ENCODE results near the gene APOL6.
"Not testable (repeated sequence)": the region's sequence is repeated elsewhere in the genome, so short reads cannot be mapped to it uniquely, and the experiment has no call there.

The APOL6 gene

DNA sequence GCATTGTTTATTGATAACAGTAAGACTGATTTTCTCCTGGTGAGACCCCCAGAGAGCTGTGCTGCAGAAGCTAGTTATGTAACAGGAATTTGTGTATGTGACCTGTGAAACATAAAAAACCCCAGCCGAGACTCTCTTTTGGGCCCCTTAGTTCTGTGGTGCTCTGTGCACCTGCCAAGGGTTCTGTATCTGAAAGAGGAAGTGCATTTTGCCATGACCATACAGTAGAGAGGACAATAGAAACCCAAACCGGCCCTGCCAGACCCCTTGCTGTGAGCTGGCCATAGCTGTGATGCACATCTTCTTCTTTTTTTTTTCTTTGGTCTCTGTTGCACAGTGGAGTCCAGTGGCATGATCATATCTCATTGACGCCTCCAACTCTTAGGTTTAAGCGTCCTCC lies 38.1 kb downstream of the APOL6 start:
- in situ Hi-C loops (cut with HindIII; ENCODE audit: low sequenced_read_pairs) = no loop called here
- no peak overlapping the region for H3K4me3 ChIP-seq (ENCODE audit: low read depth, low read length)

GRCh38 chr22:35687461-35687860 lies 39.2 kb downstream of the APOL6 start:
- H3K4me3 ChIP-seq (ENCODE audit: low read depth, low read length) = no peak overlapping the region
- in situ Hi-C loops (cut with HindIII; ENCODE audit: low sequenced_read_pairs) = no loop called here
- DNase-seq (ENCODE audit: low read depth, low spot score) = no peak
- TF ChIP-seq, protein P1, sequence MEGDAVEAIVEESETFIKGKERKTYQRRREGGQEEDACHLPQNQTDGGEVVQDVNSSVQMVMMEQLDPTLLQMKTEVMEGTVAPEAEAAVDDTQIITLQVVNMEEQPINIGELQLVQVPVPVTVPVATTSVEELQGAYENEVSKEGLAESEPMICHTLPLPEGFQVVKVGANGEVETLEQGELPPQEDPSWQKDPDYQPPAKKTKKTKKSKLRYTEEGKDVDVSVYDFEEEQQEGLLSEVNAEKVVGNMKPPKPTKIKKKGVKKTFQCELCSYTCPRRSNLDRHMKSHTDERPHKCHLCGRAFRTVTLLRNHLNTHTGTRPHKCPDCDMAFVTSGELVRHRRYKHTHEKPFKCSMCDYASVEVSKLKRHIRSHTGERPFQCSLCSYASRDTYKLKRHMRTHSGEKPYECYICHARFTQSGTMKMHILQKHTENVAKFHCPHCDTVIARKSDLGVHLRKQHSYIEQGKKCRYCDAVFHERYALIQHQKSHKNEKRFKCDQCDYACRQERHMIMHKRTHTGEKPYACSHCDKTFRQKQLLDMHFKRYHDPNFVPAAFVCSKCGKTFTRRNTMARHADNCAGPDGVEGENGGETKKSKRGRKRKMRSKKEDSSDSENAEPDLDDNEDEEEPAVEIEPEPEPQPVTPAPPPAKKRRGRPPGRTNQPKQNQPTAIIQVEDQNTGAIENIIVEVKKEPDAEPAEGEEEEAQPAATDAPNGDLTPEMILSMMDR (IDR thresholded peaks at IDR 0.05; ENCODE audit: low read depth, low read length) = no peak

More for the DNA sequence above, 38.1 kb downstream of the APOL6 start:
- no peak for DNase-seq (ENCODE audit: low read depth, low spot score)
- TF ChIP-seq, protein P1 (IDR thresholded peaks at IDR 0.05; ENCODE audit: low read depth, low read length) = no peak

DNA sequence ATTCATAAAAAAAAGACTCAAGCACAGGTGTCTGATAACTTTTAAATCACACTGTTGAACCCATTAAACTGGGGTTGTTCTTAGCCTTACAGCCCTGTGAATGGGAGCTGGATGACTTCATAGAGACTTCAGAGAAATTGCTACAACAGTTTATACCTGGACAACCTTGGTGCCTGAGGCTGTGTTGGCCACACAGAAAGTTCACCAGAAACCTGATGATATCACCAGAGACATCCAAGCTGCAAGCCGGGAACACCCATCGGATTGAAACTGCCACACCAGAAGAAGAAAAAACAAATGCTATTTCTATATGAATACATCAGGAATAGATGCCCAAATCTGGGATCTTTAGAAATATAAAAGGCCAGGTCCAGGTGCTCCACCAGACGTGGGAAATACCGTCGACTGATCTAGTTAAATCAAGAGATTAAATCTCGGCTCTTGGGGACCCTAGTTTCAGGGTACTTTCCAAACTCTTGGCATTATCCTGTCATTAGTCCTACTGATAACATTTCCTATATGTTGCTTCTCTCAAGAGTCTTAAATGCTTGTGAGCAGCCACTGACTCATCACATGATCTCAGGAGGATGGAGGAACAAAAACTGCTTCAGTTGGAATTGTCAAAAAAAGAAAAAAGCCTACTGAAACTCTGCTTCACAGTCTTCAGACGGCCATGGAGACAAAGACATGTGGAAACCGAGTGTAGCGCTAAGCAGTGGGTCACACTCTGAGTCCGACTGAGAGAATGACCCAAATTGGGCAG lies 40.8 kb downstream of the APOL6 start:
- H3K4me3 ChIP-seq (ENCODE audit: low read depth, low read length) = no peak overlapping the region
- DNase-seq (ENCODE audit: low read depth, low spot score) = no peak
- TF ChIP-seq, protein P1 (IDR thresholded peaks at IDR 0.05; ENCODE audit: low read depth, low read length) = no peak
- in situ Hi-C loops (cut with HindIII; ENCODE audit: low sequenced_read_pairs) = no loop called here

GRCh38 chr22:35690001-35690400 lies 41.8 kb downstream of the APOL6 start:
- no peak overlapping the region for H3K4me3 ChIP-seq (ENCODE audit: low read depth, low read length)
- TF ChIP-seq, protein P1 (IDR thresholded peaks at IDR 0.05; ENCODE audit: low read depth, low read length) = no peak
- DNase-seq (ENCODE audit: low read depth, low spot score) = no peak
- in situ Hi-C loops (cut with HindIII; ENCODE audit: low sequenced_read_pairs) = no loop called here

GRCh38 chr22:35695202-35695601 lies 47.0 kb downstream of the APOL6 start:
- H3K4me3 ChIP-seq (ENCODE audit: low read depth, low read length) = no peak overlapping the region
- TF ChIP-seq, protein P1 (IDR thresholded peaks at IDR 0.05; ENCODE audit: low read depth, low read length) = no peak
- DNase-seq (ENCODE audit: low read depth, low spot score) = no peak
- in situ Hi-C loops (cut with HindIII; ENCODE audit: low sequenced_read_pairs) = no loop called here

- no peak for DNase-seq (ENCODE audit: low read depth, low spot score)
Measured at GRCh38 chr22:35697142-35697541, 48.9 kb downstream of the APOL6 start.

GRCh38 chr22:35699852-35700251 lies 51.6 kb downstream of the APOL6 start:
- in situ Hi-C loops (cut with HindIII; ENCODE audit: low sequenced_read_pairs); DNase-seq (ENCODE audit: low read depth, low spot score); H3K4me3 ChIP-seq (ENCODE audit: low read depth, low read length): not testable (repeated sequence)

More at GRCh38 chr22:35697142-35697541, 48.9 kb downstream of the APOL6 start:
- TF ChIP-seq, protein P1 (IDR thresholded peaks at IDR 0.05; ENCODE audit: low read depth, low read length) = no peak
- no peak overlapping the region for H3K4me3 ChIP-seq (ENCODE audit: low read depth, low read length)
- in situ Hi-C loops (cut with HindIII; ENCODE audit: low sequenced_read_pairs) = no loop called here

All from astrocyte of the spinal cord (primary cell).